GM21576 (cell line): ENCODE measurements around the gene DOCK10.

Experiments used
- ATAC-seq: cut with Tn5 transposase; IDR thresholded peaks from one replicate; pipeline ENCODE4 v1.9.1; 2021; ENCODE audit warnings: mild to moderate bottlenecking, moderate library complexity; ENCODE audit not compliant: unreplicated experiment

Gene DOCK10

DNA sequence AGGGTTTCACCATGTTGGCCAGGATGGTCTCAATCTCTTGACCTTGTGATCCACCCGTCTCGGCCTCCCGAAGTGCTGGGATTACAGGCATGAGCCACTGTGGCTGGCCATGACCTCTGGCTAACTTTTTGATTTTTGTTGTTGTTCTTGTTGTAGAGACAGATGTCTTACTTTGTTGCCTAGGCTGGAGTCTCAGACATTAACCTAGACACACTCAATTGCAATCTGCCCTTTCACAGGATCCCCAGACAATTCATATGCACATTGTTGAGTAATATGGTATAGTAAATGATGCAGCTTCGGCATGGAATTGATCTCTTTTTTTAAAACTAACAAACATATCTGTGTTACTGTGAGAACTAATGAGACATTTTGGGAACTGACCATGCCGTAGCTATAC, 195.6 kb downstream of the DOCK10 start:
- no peak for ATAC-seq

DNA sequence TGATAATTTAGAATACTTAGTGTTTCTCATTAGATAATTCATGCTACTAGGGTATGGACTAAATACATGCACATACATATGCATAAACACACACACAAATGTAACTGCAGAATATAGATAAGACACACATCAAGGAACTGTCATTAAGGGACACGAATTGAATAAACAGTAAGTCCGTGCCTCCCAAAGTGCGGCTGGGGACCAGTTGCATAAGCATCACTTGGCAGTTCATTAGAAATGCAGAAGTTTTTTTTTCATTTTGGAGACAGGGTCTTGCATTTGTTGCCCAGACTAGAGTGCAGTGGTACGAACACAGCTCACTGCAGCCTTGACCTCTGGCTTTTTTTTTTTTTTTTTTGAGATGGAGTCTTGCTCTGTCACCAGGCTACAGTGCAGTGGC, 196.1 kb downstream of the DOCK10 start:
- ATAC-seq, result no peak

DNA sequence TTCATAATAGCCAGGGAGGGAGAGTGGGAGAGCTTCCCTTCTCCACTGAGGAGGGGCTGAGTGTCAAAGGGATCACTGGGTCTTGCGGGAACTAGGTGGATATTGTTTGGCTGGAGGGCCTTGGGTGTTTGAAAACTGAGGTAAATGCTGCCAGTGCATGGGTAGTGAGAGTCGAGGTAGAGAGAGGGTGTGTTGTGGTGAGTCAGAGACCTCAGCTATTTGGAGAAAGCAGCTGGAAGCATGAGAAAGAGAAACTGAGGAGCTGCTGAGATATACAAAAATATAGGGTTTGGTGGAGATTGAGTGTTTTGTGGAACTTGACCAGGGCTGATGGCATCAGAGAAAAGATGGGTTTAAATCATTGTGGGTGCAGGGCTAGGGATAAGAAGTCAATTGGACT, 199.1 kb downstream of the DOCK10 start:
- ATAC-seq, result no peak

DNA sequence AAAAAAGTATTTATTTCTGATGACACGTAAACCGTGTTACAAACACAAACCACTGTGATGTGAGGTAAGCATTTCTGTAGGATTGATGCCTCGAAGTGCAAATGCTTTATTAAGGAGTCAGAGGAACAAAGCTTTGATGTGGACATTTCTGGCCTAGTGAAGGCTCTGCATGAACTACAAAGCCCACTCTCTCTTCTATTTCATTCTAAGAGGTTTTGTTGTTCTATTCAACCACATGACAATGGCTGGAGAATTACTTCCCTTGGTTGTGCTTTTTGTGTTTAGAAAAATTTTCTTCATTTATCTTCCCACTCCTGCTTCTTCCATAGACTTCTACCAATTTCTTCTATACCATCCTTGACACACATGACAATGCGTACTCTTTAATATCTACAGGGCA, 200.4 kb downstream of the DOCK10 start:
- no peak for ATAC-seq

DNA sequence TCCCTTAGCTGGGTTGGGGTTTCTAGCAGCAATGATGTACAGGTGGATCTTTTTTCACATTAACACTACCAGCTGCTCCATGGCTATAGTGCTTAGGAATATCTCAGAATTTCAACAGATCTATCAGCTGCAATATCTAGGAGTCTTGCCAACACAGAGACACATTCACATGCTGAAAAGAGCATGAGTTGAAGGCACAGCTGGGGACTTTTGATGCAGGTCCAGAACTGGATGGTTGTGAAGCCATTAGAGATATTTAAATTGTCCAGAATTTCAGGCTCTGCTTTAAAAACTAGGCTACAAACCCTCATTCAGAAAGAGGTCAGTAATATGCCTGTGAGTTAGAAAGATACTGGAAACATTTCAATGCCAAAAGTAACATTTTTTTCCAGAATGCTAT, 203.9 kb downstream of the DOCK10 start:
- ATAC-seq, result no peak

DNA sequence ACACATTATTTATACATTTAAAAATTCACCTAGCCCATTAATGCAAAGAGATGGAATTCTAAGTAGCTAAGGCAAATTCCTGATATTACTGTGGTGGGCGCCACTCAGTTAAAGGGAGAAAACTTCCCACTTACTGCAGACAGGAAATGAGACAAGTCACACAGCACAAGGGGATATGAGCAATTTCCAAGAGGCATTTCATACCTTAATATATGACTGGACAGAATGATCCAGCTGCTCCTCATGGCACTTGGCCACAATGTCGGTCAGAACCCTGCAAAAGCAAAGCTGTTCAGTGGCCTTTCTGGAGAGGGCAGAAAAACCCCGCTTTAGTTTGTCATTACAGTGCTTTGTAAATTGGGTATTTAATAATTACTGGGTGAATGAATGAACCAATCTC, 204.7 kb downstream of the DOCK10 start:
- no peak for ATAC-seq

DNA sequence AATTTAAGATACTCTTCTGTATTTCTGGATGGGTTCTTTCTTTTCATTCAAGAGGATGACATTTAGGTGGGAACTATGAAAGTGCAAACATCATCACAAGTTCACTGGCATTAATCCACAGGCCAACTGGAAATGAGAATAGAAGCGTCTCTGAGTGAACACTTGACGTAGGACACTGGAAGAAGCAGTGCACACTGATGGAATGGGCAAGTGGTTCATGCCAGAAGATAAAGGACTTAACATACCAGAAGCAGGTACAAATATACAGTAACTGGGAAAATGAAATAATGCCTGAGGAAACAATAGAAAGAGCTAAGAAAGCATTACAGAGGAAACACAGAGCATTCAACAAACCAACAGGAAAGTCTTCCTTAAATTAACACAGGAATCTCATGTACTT, 205.2 kb downstream of the DOCK10 start:
- ATAC-seq, result no peak

DNA sequence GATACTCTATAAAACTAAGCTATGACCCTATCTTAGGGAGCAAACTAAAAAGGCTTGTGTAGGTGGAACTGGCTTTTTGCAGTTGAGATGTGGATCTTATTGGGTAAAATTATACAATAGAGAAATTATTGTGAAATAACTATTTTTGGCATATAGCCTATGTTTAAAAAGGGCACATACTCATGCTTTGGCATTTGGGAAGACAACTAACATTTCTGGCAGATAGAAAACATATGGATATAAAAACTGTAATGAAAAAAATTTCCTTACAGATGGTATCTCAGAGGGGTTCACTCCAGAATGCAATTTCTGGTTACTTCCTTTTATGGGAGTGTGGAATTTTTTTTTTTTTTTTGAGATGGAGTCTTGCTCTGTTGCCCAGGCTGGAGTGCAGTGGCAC, 206.0 kb downstream of the DOCK10 start:
- ATAC-seq, result no peak

DNA sequence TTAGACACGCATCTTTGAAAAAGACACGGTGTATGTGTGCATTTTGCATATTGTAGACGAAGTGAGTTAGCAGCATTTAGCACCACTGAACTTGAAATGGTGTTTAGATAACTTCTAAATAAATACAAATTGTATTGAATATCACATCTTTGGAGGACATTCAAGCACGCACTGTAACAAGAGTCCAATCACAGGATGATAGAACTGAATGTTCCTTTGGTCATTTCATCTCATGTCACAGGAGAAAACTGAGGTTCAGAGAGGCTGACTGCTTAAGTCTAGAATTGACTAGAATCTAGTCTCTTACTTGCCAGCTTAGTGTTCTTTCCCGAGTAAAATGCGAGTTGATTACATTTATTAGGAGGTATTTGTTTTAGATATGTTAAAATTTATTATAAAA, 206.9 kb downstream of the DOCK10 start:
- no peak for ATAC-seq

DNA sequence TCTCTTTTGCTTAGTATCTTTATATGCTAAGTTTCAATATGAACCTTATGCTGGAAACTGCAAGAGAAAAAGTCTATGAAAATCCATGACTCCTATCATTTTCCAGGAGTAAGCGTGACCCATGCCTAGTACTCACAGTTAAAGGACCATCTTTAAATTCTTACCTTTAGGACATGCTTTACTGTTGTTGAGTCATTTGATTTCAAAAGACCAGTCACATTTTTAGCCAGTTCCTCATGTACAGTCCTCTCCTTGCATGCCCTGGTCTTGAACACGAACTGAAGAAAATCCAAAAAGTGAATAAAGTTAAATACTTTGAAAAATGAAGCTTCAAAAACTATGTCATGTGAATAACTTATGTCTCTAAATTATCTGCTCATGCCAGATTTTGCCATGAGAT, 208.3 kb downstream of the DOCK10 start:
- ATAC-seq, result no peak

DNA sequence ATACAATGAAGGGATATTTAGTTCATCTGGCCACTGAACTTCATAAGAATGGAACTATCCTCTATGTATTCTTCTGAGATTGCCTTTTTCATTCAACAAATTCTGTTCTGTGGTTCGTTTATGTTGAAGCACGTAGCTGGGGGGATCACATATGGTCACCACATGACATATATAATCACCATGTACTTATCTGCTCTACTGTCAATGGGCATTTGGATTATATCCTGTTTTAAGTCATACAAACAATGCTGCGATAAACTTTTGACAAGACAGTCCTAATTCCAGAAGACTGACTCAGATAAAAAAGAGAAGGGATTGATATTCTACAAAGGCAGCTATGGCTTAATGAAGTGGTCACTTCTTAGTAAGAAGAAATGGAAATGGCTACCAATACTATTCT, 210.1 kb downstream of the DOCK10 start:
- no peak for ATAC-seq

DNA sequence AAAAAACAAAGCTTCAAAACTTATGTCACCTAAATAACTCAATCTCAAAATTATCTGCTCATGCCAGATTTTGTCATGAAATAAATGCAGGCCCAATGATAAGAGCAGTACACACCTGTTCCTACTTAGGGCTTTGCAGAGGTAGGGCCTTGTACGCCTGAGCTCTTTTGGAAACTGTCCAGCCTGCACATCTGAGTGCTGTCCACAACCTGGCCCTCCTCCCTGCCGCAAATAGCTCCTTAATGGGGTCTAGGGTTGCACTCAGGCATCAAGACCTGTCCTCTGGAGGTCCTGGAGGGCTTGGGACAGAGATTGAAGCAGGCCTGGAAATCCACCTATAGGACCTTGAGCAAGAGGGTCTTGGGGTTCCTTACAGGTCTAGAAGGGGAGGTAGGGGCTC, 210.7 kb downstream of the DOCK10 start:
- ATAC-seq, result no peak

DNA sequence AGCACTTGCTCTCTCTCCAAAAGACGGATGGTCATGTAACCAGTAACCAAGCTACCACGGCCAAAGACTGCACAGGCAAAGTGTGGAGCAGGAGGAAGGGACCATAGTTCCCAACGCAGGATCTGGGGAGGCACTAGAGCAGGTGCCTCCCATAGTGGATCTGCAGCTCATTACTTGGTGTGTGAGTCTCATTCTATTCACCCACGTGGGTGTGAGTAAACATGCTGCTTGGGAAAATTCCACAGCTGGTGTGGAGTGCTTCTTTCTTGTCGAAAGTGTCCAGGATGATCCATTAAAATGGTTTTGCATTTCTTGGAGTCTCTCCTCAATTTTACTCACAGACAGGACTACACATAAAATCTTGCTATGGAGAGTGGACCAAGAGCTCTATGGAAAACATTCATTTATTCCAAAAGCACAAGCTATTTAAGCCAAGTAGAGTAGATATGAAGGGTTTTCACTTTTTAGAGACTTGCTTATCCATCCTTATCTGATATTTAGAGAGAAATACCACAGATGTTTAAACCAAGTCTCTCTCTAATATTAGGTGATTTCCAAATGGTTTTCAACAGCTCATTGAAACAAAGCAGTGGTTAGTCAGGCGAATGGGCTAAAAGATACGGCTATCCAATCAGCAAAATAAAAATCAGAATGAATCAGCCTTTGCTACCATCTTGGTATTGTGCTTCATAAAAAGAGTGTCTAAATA, 221.8 kb downstream of the DOCK10 start:
- ATAC-seq, result no peak

DNA sequence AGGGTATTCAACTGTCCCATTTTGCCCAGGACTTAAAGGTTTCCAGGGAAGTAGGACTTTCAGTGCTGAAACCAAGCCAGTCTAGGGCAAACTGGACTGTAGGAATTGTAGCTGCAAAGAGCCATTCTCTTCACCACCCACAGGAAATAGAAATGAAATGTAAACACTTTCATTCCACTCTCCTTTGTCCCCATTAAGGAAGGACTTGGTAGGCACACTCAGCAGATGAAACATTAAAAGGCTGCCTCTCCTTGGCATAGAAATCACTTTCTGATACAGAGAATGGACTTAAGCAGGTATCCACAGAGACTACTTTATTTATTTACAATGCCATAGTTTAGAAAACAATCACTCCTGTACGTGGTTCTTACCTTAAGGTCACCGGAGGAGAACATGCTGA, 223.2 kb downstream of the DOCK10 start:
- ATAC-seq, result no peak

DNA sequence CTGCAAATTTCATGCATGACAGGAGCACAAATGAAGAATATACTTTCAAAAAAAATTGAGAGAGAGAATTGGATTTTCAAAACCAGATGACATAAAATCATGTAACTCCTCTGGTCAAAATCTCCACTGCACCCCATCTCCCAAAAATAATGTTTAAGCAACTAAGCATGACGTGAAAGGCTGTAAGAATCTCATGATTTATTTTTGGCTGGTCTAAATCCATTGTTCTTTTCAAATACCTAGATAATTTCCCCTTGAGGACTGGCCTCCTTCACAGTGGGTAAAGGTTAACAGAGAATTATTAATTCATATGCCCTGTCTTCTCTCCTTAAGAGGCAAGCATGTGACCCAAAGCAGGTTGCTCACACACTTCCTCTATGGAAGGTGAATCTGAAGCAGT, 224.6 kb downstream of the DOCK10 start:
- ATAC-seq, result no peak

DNA sequence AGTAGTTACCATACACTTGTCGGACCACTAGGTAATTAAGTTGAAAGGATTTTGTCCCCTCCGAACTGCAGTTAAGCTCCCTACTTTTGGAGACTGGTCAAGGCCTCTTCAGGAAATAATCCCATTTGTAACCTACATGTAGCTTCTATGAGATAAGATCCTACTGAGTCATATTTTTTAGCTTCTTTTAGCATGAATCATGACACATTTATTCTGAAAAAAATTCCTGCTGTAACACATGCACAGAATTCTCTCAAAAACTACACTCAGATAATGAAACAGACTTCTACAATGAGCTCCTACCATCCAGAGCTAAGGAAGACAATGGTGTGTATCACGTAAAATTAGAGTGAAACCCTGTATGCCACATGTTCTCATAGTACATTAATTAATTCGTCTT, 225.5 kb downstream of the DOCK10 start:
- no peak for ATAC-seq

DNA sequence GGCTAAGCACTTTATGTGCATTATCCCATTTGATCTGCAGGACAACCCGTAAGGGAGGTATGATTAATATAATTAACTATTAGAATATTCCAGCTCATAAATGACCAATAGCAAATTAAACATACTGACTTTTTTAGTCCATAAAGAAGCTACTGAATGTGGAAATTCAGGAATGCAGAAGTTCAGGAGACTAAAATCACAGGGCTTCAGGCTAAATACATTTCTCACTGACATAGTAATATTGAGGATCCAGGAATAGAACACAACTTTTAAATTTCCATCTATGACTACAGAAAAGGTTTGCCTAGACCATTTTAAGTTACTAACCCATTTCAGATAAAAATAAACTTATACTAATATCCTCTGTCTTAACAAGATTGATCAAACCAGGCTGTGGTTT, 228.7 kb downstream of the DOCK10 start:
- no peak for ATAC-seq

DNA sequence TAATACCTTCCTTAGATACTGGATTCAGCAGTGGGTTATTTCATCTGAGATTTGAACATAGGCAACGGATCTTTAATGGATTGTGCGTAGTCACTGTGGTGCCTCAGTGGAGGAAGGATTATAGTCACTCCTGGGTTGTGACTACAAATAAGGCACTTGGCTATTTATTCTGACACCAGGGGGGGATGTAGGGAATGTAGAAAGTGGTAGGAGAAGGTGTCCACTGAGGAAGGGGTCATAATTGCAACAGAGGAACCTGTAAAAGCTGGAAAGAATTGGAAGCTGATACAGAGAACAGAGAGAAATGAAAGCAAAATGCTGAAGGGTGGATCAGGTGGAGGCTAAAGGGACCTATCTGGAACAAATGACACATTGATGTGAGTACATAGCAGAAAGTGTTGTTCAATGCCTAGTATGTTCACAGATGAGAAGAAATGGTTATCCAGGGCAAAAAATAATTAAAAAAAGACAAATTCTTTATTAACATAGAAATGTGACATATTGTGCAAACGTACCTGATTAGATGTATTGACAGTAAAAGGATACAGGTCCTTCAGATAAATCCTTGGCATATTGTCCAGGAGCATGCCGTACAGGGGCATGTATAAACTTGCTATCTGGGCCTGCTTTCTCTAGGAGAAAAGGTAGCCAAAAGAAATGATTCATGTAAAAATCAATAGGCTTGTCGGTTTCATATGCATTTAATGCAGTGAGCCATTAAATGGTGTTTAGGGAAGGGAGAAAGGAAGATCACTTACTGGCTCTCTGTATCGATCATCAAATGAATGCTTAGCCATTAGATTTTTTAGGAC, 234.9 kb downstream of the DOCK10 start:
- ATAC-seq, result no peak

DNA sequence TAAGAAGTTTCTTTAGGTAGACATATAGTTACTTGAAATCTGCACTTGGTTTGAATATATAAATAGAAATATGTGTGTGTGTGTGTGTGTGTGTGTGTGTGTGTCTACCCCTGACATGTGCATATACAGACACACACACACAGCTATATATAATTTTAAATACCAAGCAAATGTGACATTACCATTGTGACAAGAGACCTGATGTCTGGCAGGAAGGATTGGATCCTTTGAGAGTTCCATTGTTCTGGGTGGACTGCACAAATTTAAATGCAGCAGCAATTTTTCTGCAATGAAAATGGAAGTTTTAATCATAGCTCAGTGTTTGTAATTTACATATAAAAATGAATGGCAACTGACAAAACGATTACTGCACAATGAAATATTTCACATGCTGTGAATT, 238.3 kb downstream of the DOCK10 start:
- ATAC-seq, result no peak

DNA sequence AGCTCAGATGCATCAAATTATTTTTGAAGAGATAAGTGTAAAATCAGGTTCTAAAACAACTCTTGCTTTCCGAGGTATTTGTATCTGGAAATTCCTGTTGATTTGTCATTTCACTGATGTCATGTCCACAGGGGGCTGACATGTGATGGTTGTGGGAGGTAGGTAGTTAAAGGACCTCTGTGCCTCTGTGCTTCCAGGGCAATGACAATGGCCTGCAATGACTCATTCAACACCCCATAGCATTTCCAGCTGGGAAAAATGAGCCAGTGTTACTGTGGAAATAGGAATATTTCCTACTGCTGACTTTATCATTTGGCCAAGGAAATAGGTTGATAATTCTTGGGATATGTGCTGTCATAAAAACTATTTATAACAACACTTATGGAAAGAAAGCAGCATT, 239.9 kb downstream of the DOCK10 start:
- ATAC-seq, result no peak

DNA sequence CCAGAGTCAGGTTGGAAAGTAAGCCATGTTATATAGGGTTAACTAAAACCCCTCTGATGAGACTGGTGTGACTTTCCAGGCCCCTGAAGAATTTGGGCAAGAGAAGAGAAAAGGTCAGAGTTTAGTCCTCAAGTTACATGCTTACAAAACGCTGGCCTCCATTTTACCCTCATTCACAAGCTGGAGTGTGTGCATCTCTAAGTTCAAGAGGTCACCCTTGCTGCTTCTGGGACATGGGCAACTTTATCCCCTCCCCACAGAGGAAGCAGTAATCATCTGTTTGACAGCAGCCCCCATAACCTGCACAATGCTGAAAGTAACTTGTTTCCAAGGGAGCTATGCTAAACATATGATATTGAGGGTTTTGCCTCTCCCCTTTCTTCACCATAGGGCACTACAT, 240.9 kb downstream of the DOCK10 start:
- ATAC-seq, result no peak

DNA sequence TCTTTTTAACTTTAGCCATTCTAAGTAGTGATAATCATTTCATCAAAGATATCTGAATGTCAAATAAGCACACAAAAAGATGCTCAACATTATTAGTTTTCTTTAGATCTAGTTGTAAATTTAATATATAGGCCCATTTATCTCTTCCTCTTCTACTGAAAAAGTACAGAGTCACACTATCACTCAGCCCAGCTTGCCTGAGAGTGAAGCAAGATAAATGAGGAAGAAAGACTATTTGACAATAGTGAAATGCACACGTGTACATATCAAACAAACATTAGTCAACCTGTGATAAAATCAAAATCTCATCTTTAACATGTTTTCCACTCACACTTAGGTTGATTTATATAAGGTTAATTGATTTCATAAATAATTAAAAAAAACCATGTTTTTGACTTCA, 242.6 kb downstream of the DOCK10 start:
- no peak for ATAC-seq

DNA sequence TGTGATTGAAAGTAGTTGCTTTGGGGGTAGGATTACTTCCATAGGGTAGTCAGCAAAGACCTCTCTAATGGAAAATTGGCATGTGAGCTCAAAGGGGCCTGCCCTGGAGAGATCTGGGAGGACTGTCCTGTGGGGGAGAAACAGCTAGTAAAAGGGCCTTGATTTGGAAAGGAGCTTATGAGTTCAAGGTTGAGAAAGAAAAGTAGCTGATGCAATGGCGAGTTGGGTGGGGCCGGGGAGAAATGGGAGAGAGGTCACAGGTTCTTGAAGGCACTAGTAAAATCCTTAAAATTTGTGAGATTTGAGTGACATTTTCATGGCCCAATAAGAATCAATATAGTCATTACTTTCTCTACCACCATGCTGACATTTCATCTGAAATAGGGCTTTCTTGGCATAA, 244.1 kb downstream of the DOCK10 start:
- no peak for ATAC-seq
